Measurements from ENCODE around the gene TMEM72.

TMEM72 gene

GRCh38 chr10:44934416-44935200 lies 23.5 kb downstream of the TMEM72 start:
- H3K4me1 ChIP-seq (ENCODE audit: control insufficient read depth, insufficient read depth, low read length, poor library complexity, severe bottlenecking): peaks cover 15% of the 10 kb centered on the region
- H3K27ac ChIP-seq (ENCODE audit: low read depth, low read length, severe bottlenecking): peak overlapping the region; percentile 84
- H3K36me3 ChIP-seq (ENCODE audit: control insufficient read depth, insufficient read depth, low read length): no peaks in the 10 kb centered on the region
- WGBS, 2 experiments (ENCODE audit: insufficient coverage in 2 of 2): 90 to 97% methylated on average over 13 to 15 of the region's 18 CpGs
- no peak overlapping the region for H3K4me3 ChIP-seq (ENCODE audit: extremely low read depth, insufficient read depth, low read length, poor library complexity, severe bottlenecking)
- no peaks in the 10 kb centered on the region for H3K9me3 ChIP-seq (ENCODE audit: control insufficient read depth, low read length)

- Histone ChIP-seq H3K4me1 (ENCODE audit: control insufficient read depth, insufficient read depth, low read length, poor library complexity, severe bottlenecking) (peaks cover 15% of the 10 kb centered on the region), H3K4me3 (ENCODE audit: extremely low read depth, insufficient read depth, low read length, poor library complexity, severe bottlenecking) (no peak overlapping the region), H3K9me3 (ENCODE audit: control insufficient read depth, low read length) (no peaks in the 10 kb centered on the region), H3K36me3 (ENCODE audit: control insufficient read depth, insufficient read depth, low read length) (no peaks in the 10 kb centered on the region), H3K27ac (ENCODE audit: low read depth, low read length, severe bottlenecking) (peak overlapping the region; percentile 84)
- 70 to 74% methylated on average over 8 to 9 of the region's 9 CpGs for WGBS, 2 experiments (ENCODE audit: insufficient coverage in 2 of 2)
These were observed 24.2 kb downstream of the TMEM72 start for GRCh38 chr10:44935201-44935965.

GRCh38 chr10:44935966-44936295 lies 24.8 kb downstream of the TMEM72 start:
- WGBS, 2 experiments (ENCODE audit: insufficient coverage in 2 of 2): 75 to 77% methylated on average over 2 to 3 of the region's 3 CpGs
- Histone ChIP-seq H3K9me3 (ENCODE audit: control insufficient read depth, low read length) (no peaks in the 10 kb centered on the region), H3K4me1 (ENCODE audit: control insufficient read depth, insufficient read depth, low read length, poor library complexity, severe bottlenecking) (peaks cover 15% of the 10 kb centered on the region), H3K36me3 (ENCODE audit: control insufficient read depth, insufficient read depth, low read length) (no peaks in the 10 kb centered on the region), H3K4me3 (ENCODE audit: extremely low read depth, insufficient read depth, low read length, poor library complexity, severe bottlenecking) (no peak overlapping the region), H3K27ac (ENCODE audit: low read depth, low read length, severe bottlenecking) (peak overlapping the region; percentile 84)

GRCh38 chr10:44936314-44936975 lies 25.3 kb downstream of the TMEM72 start:
- Histone ChIP-seq H3K4me1 (ENCODE audit: control insufficient read depth, insufficient read depth, low read length, poor library complexity, severe bottlenecking) (peaks cover 15% of the 10 kb centered on the region), H3K9me3 (ENCODE audit: control insufficient read depth, low read length) (no peaks in the 10 kb centered on the region), H3K27ac (ENCODE audit: low read depth, low read length, severe bottlenecking) (peak overlapping the region; percentile 84), H3K36me3 (ENCODE audit: control insufficient read depth, insufficient read depth, low read length) (no peaks in the 10 kb centered on the region), H3K4me3 (ENCODE audit: extremely low read depth, insufficient read depth, low read length, poor library complexity, severe bottlenecking) (no peak overlapping the region)
- WGBS, 2 experiments (ENCODE audit: insufficient coverage in 2 of 2): 93 to 98% methylated on average over 7 of the region's 7 CpGs

- Histone ChIP-seq H3K4me3 (ENCODE audit: extremely low read depth, insufficient read depth, low read length, poor library complexity, severe bottlenecking) (no peak overlapping the region), H3K4me1 (ENCODE audit: control insufficient read depth, insufficient read depth, low read length, poor library complexity, severe bottlenecking) (peaks cover 15% of the 10 kb centered on the region), H3K36me3 (ENCODE audit: control insufficient read depth, insufficient read depth, low read length) (no peaks in the 10 kb centered on the region), H3K9me3 (ENCODE audit: control insufficient read depth, low read length) (no peaks in the 10 kb centered on the region), H3K27ac (ENCODE audit: low read depth, low read length, severe bottlenecking) (no peak overlapping the region)
- 90 to 96% methylated on average over 7 to 8 of the region's 9 CpGs for WGBS, 2 experiments (ENCODE audit: insufficient coverage in 2 of 2)
These were observed 26.3 kb downstream of the TMEM72 start for GRCh38 chr10:44937196-44938005.

GRCh38 chr10:44938956-44939355 lies 27.8 kb downstream of the TMEM72 start:
- WGBS, 2 experiments (ENCODE audit: insufficient coverage in 2 of 2): 100% methylated on average over 2 to 4 of the region's 7 CpGs

GRCh38 chr10:44939691-44940401 lies 28.7 kb downstream of the TMEM72 start:
- no peak overlapping the region for H3K27ac ChIP-seq (ENCODE audit: low read depth, low read length, severe bottlenecking)
- no peaks in the 10 kb centered on the region for H3K36me3 ChIP-seq (ENCODE audit: control insufficient read depth, insufficient read depth, low read length)
- no peak overlapping the region for H3K4me3 ChIP-seq (ENCODE audit: extremely low read depth, insufficient read depth, low read length, poor library complexity, severe bottlenecking)
- WGBS, 2 experiments (ENCODE audit: insufficient coverage in 2 of 2): 67% methylated on average over 1 of the region's 7 CpGs; no CpG with 5 or more reads in 1 of the 2 experiments
- peaks cover 7% of the 10 kb centered on the region for H3K4me1 ChIP-seq (ENCODE audit: control insufficient read depth, insufficient read depth, low read length, poor library complexity, severe bottlenecking)
- H3K9me3 ChIP-seq (ENCODE audit: control insufficient read depth, low read length): peaks cover 8% of the 10 kb centered on the region

More at GRCh38 chr10:44938956-44939355, 27.8 kb downstream of the TMEM72 start:
- no peak overlapping the region for H3K27ac ChIP-seq (ENCODE audit: low read depth, low read length, severe bottlenecking)
- H3K36me3 ChIP-seq (ENCODE audit: control insufficient read depth, insufficient read depth, low read length): no peaks in the 10 kb centered on the region
- H3K4me3 ChIP-seq (ENCODE audit: extremely low read depth, insufficient read depth, low read length, poor library complexity, severe bottlenecking): no peak overlapping the region
- H3K4me1 ChIP-seq (ENCODE audit: control insufficient read depth, insufficient read depth, low read length, poor library complexity, severe bottlenecking): peaks cover 15% of the 10 kb centered on the region
- no peaks in the 10 kb centered on the region for H3K9me3 ChIP-seq (ENCODE audit: control insufficient read depth, low read length)

GRCh38 chr10:44944354-44944753 lies 33.2 kb downstream of the TMEM72 start:
- WGBS, 2 experiments (ENCODE audit: insufficient coverage in 2 of 2): no CpG with 5 or more reads among the region's 1 CpG
- H3K27ac ChIP-seq (ENCODE audit: low read depth, low read length, severe bottlenecking): no peak overlapping the region
- peaks cover 11% of the 10 kb centered on the region for H3K4me1 ChIP-seq (ENCODE audit: control insufficient read depth, insufficient read depth, low read length, poor library complexity, severe bottlenecking)
- peaks cover 8% of the 10 kb centered on the region for H3K9me3 ChIP-seq (ENCODE audit: control insufficient read depth, low read length)
- H3K4me3 ChIP-seq (ENCODE audit: extremely low read depth, insufficient read depth, low read length, poor library complexity, severe bottlenecking): no peak overlapping the region
- H3K36me3 ChIP-seq (ENCODE audit: control insufficient read depth, insufficient read depth, low read length): no peaks in the 10 kb centered on the region

GRCh38 chr10:44946205-44946604 lies 35.1 kb downstream of the TMEM72 start:
- peaks cover 11% of the 10 kb centered on the region for H3K4me1 ChIP-seq (ENCODE audit: control insufficient read depth, insufficient read depth, low read length, poor library complexity, severe bottlenecking)
- WGBS, 2 experiments (ENCODE audit: insufficient coverage in 2 of 2): 95% methylated on average over 2 of the region's 2 CpGs
- H3K36me3 ChIP-seq (ENCODE audit: control insufficient read depth, insufficient read depth, low read length): no peaks in the 10 kb centered on the region
- no peak overlapping the region for H3K4me3 ChIP-seq (ENCODE audit: extremely low read depth, insufficient read depth, low read length, poor library complexity, severe bottlenecking)
- H3K27ac ChIP-seq (ENCODE audit: low read depth, low read length, severe bottlenecking): peak overlapping the region; percentile 8
- peaks cover 8% of the 10 kb centered on the region for H3K9me3 ChIP-seq (ENCODE audit: control insufficient read depth, low read length)

All from mesodermal cell (in vitro differentiated cells).